NCI-H1092 (cell line): ENCODE data around the gene EYS.

ENCODE experiments used
- DNase-seq: peaks from one replicate; lab custom pipeline; 2025; lab: John Stamatoyannopoulos, UW

Gene EYS

DNA sequence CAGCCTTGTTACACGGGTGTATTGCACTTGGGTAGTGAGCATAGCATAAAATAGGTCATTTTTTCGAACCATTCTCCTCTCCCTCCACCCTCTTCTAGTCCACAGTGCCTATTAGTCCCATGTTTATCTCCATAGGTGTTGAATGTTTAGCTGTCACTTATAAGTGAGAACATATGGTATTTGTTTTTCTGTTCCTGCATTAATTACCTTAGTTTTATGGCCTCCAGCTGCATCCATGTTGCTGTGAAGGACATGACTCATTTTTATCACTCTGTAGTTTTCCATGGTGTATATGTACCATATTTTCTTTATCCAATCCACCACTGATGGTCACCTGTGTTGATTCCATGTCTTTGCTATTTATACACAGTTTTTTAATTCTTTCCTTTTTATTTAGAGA is 889.5 kb downstream of the EYS start:
- DNase-seq, result no peak

DNA sequence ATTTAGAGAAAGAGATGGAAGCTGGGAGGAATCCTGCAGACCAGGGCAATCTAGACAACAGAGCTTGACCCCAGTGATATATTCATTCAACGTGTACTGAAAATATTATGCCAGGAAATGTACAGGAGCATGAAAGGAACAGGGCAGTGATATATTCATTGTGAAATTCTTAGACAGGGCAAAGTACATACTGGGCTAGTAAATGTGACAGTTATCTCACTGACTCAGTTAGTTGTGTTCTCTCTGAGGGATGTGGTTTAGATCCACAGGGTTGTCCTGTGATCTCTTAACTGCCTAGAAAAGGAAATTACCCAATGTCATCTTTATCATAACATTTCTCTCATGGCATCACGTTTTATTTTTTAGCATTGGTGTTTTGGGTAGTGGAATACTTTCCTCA is 891.3 kb downstream of the EYS start:
- no peak for DNase-seq

DNA sequence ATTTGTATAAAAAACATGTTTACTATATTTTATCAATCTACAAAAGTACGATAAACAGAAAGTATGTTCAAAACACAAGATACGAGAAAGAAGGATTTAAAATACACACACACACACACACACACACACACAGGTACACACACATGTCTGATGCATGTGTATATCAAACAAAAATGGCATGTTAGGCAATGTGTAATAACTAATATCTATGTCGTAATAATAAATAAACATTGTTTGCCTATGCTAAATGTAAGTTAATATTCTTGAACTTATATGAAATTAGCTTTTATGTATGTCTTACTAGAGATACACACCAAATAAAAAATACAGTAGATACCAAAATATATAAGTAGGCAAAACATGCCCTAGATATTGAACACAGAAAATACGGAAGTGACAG is 894.9 kb downstream of the EYS start:
- no peak for DNase-seq

DNA sequence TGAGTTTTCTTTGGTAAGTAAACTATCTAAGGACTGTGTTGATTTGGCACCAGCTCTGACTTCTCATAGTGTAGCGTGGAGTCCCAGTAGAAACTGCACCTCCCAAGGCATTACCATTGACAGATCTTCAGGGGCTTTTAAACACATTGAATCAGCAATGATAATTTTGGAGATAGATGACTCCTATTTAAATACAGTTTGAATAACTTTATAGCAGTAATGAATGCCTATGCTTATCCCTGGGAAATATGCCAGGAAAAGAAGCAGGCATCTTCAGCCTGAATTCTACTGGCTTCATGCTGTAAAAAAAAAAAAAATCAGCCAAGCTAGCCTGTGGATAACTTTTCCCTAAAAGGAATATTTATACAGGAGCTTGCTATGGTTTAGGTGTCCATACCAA is 895.9 kb downstream of the EYS start:
- DNase-seq, result no peak

DNA sequence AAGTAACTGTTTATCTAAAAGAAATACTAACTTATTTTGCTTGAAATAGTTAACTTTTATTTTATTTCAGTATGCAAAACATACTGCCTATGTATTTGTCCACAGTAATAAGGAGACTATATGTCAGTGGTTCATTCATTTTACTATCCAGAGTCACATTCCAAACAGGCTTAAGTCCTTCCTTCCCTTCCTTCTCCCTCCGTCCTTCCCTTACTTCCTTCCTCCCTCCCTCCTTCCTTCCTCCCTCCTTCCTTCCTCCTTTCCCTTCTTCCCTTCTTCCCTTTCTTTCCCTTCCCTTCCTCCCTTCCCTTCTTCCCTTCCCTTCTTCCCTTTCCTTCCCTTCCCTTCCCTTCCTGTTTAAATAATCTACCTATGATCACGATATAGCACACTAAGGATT is 899.2 kb downstream of the EYS start:
- no peak for DNase-seq

DNA sequence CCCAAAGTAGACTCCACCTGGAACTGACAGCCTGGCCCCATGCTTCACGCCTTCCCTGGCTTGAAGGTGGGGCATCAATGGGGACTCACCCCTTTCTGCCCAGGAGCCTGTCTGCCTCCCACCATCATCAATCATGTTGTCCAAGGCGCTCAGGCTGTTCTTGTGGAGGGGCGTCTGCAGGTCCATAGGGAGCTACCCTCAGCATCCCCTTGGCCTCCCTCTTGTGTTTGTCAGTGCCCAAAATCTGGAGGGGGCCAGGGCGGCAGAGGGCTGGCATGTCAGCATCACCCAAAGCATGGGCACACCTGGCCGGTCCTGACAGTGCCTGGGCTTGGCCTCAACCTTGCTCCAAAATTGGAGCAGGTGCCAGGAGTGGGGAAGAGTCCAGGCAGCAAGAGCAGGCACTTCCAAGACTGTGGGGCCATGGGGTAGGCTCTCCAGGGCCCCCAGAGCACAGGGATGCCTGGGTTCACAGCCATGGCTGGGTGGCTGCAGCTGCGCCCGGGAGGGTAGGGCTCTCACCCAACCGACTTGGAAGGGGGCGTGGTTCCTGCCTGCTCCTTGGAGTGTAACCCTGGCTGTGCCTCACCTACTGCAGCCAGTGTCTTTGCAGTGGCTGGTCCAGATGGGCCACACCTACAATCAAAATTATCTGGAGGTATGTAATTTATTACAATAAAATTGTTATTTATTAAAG is 903.4 kb downstream of the EYS start:
- DNase-seq, result no peak

DNA sequence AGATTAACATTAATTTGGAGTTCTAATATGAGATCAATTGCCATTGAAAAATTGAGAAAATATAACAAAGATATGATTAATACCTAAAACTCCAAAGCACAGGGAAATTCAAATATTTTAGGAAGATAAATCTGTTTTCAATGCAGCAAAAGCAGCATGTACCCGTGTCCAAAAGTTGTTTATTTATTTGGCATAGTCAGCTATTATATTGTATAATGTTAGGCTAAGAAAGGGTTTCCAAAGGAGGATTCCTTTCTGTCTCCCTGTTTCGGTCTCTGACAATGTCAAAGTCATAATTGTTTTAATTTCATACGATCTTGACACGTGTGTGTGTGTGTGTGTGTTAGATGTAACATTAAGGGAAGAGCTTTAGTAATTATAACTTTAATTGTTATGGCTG is 914.5 kb downstream of the EYS start:
- no peak for DNase-seq

DNA sequence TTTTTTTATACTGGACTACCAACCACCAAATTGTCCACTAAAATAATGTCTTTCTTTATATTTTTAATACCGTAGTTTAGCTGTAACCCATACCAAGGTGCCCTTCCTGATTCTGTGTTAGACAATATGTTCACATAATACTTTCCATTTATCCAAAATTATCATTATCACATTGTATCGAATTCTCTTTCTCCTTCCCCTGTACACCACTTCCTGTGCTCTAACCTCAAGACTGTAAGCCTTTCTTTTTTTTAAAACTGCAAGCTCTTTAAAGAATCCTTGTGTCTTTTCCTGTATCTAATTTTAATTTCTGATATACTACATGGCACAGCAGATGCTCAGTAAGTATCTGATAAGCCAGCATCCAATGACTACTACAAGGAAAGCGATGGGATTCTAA is 917.5 kb downstream of the EYS start:
- DNase-seq, result no peak

DNA sequence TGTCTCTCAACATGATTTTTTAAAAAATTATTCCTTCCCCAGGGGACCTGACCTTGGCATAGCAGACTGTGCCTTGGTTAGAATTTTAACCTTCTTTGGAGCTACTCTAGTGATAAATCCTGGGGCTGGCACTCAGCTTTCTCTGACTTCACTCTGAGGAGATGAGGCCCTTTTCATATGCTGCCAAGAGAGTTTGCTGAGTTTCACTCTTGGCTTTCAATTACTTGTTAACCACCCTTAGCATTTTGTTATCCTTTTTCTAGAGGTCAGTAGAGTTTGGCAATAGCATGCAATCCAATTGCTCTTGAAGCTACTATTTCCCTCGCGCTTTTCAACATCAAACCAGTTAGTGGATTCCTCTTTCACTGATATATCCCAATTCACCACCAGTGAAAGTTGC is 920.3 kb downstream of the EYS start:
- DNase-seq, result no peak

DNA sequence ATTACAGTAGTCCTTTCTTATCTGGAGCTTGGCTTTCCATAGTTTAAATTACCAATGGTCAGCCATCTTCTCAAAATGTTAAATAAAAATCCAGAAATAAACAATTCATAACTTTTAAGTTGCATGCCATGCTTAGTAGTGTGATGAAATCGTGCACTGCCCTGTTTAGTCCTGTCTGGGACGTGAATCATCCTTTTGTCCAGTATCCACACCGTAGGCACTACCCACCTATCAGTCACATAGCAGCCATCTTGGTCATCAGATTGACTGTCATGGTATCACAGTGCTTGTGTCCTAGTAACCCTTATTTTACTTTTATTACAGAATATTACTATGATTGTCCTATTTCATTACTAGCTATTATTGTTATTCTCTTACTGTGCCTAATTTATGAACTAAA is 924.1 kb downstream of the EYS start:
- no peak for DNase-seq

DNA sequence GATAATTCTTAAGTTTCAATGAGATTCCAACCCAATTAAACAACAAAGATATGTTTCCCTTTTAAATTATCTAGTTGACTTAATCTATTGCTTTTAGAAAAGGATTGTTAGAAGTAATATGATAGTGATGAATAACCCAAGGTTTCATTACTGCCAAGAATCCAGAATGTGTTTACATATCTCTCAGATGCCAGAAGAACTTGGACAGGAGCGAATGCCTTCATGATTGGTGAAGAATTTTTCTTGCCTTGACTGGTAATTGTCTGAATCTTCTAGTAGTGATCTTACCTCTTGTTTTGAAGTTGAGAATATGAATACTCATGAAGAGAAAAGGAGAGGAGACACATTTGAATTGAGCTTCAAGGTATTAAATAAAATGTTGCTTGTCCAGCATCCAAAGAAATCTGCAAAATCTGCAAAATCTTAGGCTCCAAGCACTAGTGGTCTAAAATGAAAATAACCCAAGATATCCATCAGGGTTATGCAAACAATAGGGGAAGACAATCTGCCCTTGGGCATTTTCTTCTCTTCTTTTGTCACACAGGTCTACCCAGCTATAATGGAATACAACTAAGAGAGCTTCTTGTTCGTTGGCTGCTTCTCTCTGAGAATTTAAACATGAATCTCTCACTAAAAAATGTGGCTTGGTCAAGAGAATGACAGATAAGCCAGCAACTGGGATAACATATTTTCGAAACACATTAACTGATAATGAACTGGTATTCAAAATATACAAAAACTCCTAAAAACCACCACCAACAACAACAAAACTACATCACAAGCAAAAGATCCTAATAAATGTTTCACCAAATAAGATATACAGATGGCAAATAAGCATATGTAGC is 928.9 kb downstream of the EYS start:
- no peak for DNase-seq

DNA sequence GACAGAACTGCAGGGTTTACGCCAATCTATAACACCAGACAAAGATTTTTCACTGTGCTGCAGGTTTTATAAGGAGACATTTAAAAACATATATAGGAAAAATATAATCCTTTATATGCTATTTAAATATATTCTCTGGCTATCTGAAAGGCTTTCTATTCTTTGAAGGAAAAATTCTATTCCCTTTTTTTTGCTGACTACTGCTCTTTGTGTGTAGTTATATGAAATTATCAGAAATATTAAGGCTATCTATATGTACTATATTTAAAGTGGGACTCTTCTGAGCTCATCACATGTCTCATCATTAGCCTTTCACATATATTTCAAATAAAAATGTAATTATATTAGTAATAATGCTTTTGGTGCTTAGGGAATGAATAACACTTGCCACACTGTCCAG is 930.7 kb downstream of the EYS start:
- DNase-seq, result no peak

DNA sequence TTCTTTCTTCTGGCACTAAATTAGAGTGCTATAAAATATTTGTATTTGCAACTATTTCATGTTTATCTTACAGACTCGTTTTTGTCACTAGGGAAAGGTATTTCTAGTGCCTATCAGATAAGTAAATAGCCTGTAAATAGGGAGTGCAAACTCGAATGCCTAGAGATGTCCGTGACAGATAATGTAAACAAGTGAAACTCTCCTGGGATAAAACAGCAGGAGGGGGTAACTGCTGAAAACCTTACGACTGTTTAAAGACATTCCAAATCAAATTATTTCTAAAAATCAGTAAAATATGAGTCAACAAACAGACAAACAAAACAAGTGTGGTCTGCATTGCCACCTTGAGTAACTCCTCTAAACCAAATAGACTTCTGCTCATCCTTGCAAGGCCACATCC is 932.1 kb downstream of the EYS start:
- no peak for DNase-seq

DNA sequence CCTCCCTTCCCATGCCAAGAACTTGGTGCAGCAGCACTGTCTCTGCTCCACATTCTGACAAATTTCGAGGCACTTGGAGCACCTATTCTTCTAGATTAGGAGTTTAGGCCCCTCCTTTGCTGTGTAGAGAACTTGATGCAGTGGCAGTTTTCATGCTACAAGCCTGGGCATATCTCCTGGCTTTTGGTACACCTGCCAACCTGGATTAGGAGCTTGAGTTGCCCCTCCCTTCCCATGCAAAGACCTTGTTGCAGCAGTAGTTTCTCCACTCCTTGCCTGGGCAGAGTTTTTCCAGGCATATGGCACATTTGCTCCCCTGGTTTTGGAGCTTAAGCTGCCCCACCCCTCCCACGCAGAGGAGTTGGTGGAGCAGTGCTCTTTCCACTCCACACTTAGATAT is 956.1 kb downstream of the EYS start:
- DNase-seq, result no peak

DNA sequence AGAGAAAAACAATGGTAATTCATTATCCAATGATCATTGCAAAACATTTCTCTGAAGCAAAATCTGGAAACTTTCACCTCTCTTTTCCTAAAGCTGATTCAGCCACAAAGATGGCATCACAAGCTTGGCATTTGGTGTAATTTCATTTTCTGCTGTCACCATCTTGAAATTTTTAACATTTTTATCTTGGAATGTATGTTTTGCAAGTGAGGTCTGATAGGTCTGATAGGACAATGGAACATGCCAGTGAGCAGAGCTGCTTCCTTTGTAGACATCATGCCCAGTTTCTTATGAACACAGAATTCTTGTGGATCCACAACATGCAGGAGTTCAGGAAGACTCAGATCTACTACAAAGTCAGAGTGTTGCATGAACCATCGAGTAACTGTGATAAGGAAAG is 969.6 kb downstream of the EYS start:
- no peak for DNase-seq

DNA sequence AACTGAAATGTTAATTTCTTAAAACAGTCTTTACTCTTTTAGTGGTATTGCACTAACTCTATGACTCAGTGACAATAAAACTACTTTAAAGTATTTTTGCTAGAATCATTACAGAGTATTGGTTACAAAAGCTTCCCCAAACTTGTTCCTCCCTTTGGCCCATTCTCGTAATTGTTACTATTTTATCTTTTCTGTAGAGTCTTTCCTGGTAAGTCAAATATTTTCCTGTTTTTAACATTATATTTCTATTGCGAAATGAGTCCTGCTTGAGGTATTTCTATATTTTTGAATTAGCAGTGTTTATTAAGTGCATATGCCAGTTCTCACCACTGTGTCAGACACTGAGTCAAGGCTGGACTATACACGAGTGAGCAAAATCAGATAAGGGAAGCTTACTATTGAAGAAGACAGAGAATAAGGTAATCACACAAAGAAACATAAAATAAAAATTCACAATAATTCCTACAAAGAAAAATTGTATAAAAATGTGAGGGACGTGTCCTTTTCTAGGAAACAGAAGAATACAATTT is 970.5 kb downstream of the EYS start:
- DNase-seq, result no peak

DNA sequence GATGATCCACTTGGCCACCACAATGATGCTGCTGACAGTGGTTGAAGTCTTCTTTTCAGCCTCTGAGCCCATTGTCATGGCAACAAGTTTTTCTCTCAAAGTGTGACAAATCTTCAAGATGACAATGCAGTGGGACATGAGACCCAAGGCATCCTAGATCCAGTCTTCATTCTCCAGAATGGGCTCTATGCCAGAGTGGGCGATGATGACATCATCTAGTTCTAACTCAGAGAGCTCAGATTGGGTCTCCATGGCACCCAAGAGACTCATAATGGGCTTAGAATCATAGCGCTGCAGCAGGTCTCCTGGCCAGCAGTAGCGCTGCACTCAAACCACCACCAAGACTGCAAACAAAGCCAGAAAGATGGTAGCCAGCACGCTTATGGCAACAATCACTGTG is 973.6 kb downstream of the EYS start:
- DNase-seq, result no peak

DNA sequence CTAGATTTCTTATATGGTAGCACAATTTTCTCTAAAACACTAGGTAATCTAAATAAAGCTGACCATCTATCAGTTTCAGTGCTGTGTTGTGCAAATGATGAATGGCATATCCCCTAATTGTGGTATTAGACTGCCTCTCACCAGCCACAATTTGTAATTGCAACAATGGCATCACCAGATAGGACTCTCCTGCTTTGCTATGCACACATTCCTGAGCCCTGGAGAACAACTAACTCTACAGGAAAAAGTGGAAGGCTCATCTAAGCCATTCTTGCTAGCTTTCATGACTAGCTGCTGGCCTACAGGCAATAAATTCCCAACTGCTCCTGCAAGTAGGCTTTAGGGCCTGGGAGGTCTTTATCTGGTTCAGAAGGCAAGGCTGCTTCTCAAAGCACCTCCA is 974.1 kb downstream of the EYS start:
- no peak for DNase-seq

DNA sequence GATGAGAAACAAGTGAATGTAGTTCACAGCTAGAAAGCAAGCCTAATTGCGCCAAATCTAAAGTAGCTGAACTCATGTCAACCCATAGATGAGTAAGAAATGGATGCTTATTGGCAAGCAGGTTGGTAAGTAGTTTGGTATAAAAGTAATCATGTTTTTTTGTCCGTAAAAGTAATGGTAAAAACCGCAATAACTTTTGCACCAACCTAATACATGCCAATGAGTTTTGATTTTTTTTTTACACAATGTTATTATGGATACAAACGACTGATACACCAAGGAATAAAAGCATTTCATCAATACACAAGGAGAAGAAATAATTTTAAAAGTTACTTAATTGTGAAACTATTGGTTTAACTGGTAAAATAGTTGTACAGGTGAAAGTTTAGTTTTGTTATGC is 977.5 kb downstream of the EYS start:
- DNase-seq, result no peak

DNA sequence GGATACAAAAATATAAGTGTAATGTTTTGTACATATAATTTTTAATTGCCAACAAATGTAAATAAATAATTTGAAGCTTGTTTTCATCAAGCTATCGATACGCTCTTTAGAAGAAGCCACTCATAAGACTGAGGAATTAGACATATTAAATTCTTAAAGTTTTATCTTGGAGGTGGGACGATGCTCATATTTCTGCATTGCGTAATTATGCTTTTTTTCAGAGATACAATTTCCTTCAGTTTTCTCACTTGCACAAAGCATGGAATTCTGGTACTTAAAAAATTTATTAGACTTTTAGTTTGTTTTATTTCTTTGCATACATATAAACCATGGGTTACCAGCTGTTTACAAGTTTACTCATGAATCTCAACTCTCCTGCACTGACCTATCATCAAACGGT is 980.0 kb downstream of the EYS start:
- no peak for DNase-seq

DNA sequence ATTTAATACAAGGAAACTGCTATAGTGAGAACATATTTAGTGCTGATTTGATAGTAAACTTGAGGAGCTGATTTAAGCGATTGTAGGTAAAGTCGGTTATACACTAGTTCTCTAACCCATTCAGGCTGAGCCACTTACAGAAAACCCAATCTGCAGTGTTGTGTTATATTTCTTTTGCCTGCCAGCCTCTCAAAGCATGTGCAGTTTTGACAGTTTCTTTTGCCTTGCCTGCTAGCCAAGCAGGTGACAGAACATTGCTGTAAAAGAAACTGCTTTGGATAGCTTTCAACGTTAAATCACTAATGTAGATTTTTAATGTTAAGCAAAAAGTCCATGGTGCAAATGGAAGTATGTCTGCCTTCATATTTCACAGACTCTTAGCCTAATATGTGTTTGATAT is 982.9 kb downstream of the EYS start:
- DNase-seq, result no peak

DNA sequence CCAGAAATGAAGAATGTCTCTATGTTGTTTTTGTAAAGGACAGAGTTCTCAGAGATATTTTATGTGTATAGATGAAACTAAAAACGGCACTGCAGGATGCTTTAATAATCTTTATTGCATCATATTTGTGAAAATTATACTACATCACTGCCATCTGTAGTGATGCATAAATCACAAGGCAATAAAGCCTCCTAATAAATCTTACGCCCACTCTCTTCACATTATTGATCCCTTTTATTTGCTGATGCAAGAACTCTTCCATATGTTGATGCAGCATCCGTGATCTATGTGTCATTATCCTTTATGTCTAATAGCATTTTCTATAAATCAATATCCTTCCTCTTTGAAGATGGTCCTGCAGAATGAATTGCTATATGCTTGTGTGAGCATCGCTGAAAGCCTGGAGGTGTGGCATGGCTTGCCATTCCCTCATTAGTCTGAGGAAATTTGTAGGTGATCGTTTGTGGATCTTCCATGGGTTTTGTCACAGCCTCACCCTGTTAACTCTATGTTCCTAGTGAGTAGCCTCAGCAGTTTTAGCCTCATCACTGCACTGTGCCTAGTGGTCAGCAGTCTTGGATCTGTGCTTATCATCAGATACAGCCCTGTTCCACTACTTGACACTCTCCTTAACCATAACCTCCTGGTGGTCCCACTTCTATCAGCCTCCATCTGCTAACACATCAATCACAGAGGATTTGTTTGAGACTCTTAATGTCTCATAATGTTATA is 983.5 kb downstream of the EYS start:
- DNase-seq, result no peak

DNA sequence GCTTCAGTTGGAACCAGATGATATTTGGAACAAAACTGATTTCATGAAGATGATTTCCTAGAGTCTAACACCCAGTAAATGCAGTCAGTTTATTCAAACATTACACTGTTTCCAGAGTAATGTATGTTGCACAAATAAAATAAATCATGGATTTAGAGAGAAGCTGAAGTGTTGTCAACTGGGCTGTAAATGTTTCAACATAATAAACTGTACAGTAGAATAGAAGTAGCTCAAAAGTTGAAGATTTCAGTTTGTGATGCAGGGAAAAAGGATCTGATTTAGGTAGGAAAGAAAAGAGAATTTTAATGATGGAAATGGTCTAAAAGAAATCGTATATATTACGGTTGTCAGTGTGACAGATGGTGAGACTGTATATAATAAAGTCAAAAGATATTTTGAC is 985.2 kb downstream of the EYS start:
- DNase-seq, result no peak
